NCI-H1092 treated with DMSO at 0.1 percent for 48 hours (cell line): Measurements from ENCODE around the gene LY6G6F.

ENCODE experiments used
- DNase-seq: peaks from one replicate; lab custom pipeline; 2025; lab: John Stamatoyannopoulos, UW

LY6G6F gene

GRCh38 chr6:31706599-31706998 is at the start of gene LY6G6F:
TSS of gene LY6G6F (plus strand) at chr6:31706866. CDS start at chr6:31706907, 41 bp downstream.
- no peak for DNase-seq

- no peak for DNase-seq
Measured at GRCh38 chr6:31657406-31658157, 49.1 kb upstream of the LY6G6F start.

- DNase-seq = no peak
Measured at GRCh38 chr6:31658158-31658688, 48.4 kb upstream of the LY6G6F start.

- DNase-seq = no peak
Measured at GRCh38 chr6:31658983-31659648, 47.5 kb upstream of the LY6G6F start.

GRCh38 chr6:31659649-31660380 is 46.9 kb upstream of the LY6G6F start:
- DNase-seq = no peak

GRCh38 chr6:31660381-31661261 is 46.0 kb upstream of the LY6G6F start, which contains the start of gene C6orf47:
TSS of gene C6orf47 (minus strand) at chr6:31660778. CDS start at chr6:31659947, 831 bp downstream.
- peak; percentile 56 for DNase-seq

- no peak for DNase-seq
Measured at GRCh38 chr6:31661262-31662123, 45.2 kb upstream of the LY6G6F start.

- no peak for DNase-seq
Measured at GRCh38 chr6:31662124-31662723, 44.4 kb upstream of the LY6G6F start.

- no peak for DNase-seq
Measured at GRCh38 chr6:31663126-31663960, 43.3 kb upstream of the LY6G6F start.

- DNase-seq = no peak
Measured at GRCh38 chr6:31663961-31664789, 42.5 kb upstream of the LY6G6F start.

- peak; percentile 83 for DNase-seq
Measured at GRCh38 chr6:31664790-31665500, 41.7 kb upstream of the LY6G6F start, which contains the start of gene GPANK1. TSS of gene GPANK1 (minus strand) at chr6:31664997. CDS start at chr6:31664478, 519 bp downstream.

GRCh38 chr6:31665501-31666336 is 40.9 kb upstream of the LY6G6F start, which contains the start of gene CSNK2B:
TSS of gene CSNK2B (plus strand) at chr6:31666080. CDS start at chr6:31666832, 752 bp downstream.
- DNase-seq = peak; percentile 94

- DNase-seq = no peak
Measured at GRCh38 chr6:31666337-31666965, 40.2 kb upstream of the LY6G6F start.

- DNase-seq = no peak
Measured at GRCh38 chr6:31669676-31670075, 37.0 kb upstream of the LY6G6F start, which contains the start of gene LY6G5B. TSS of gene LY6G5B (plus strand) at chr6:31669976. CDS start at chr6:31670951, 975 bp downstream.

GRCh38 chr6:31676322-31676903 is 30.3 kb upstream of the LY6G6F start:
- no peak for DNase-seq
